GM10266 (cell line): ENCODE results near the gene CDC42EP2.
"Not testable (repeated sequence)": the region's sequence is repeated elsewhere in the genome, so short reads cannot be mapped to it uniquely, and the experiment has no call there.

Experiments used
- DNase-seq: peaks from one replicate; pipeline ENCODE4 v3.0.0; 2012; ENCODE audit errors: extremely low spot score
- TF ChIP-seq, protein P1 (sequence below): IDR thresholded peaks from 2 replicates; pipeline ENCODE4 v1.5.1; 2012; ENCODE audit warnings: mild to moderate bottlenecking, low read depth; ENCODE audit not compliant: control insufficient read depth, insufficient read depth; ENCODE audit errors: missing control alignments

Gene CDC42EP2

DNA sequence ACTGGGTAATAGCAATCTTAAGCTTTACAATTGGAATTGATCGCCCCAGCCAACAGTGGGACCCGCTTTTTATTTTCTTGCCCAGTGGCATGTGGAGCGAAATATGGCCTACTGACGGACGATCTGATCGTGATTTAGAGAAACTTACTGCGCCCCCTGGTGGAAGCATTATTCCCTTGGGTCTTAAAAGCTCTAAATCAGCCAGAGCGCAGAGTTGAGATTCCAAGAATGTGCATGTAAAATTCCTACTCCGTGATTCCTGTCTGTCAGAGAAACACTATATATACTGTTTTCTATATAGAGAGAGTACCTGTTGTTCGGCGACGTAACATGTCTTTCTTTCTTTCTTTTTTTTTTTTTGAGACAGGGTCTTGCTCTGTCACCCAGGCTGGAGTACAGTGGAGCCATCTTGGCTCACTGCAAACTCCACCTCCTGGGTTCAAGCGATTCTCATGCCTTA is 15.3 kb downstream of the CDC42EP2 start:
- TF ChIP-seq, protein P1, sequence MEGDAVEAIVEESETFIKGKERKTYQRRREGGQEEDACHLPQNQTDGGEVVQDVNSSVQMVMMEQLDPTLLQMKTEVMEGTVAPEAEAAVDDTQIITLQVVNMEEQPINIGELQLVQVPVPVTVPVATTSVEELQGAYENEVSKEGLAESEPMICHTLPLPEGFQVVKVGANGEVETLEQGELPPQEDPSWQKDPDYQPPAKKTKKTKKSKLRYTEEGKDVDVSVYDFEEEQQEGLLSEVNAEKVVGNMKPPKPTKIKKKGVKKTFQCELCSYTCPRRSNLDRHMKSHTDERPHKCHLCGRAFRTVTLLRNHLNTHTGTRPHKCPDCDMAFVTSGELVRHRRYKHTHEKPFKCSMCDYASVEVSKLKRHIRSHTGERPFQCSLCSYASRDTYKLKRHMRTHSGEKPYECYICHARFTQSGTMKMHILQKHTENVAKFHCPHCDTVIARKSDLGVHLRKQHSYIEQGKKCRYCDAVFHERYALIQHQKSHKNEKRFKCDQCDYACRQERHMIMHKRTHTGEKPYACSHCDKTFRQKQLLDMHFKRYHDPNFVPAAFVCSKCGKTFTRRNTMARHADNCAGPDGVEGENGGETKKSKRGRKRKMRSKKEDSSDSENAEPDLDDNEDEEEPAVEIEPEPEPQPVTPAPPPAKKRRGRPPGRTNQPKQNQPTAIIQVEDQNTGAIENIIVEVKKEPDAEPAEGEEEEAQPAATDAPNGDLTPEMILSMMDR = peak; percentile 83
- peak; percentile 76 for DNase-seq

DNA sequence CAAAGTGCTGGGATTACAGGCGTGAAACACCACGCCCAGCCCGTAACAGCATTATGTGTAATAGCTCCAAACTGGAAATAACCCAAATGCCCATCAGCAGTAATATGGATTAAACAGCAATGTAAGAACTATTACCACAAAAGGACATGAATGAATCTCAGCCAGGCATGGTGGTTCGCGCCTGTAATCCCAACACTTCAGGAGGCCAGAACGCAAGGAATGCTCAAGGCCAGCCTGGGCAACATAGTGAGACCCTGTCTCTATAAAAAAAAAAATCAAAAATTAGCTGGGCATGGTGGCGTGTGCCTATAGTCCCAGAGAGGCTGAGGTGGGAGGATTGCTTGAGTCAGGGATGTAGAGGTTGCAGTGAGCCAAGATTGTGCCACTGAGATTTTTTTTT is 15.9 kb downstream of the CDC42EP2 start:
- TF ChIP-seq, protein P1 = no peak
- DNase-seq = no peak

DNA sequence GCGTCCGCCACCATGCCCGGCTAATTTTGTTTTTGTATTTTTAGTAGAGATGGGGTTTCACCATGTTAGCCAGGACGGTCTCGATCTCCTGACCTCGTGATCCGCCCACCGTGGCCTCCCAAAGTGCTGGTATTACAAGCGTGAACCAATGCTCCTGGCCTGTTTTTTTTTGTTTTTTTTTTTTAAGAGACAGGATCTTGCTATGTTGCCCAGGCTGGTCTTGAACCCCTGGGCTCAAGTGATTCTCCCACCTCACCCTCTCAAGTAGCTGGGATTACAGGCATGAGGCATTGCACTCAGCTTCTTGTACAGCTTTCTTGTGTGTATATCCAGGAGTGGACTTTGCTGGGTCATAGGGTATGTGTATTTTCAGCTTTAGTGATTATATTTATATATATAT is 17.9 kb downstream of the CDC42EP2 start:
- DNase-seq = not testable (repeated sequence)

DNA sequence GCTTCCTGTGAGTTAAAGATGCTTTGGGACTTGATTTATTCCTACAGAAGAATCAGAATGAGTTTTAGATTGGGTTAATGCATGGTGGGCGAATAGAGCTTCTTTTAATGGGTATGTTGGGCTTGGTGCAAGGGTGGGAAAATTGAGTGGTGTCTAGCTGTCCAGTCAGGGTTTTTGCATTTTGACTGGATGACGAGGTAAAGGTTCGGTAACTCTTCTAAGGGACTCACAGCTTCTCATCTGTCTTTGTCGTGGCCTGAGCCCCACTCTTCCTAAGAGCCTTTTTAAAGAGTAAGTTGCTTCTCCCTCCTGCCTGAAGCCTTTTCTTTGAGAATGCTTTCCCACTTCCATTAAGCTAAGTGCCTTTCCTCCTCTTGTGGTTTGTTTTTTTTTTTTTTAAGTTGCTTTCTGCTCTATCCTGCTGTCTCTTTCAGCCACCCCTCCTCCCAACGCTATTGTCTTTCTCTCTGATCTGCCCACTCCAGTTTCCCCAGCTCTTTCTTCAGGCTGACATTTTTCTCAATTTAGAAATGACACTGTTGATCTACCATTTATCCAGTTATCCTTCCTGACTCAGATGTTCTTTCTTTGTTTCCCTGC is 20.1 kb downstream of the CDC42EP2 start:
- no peak for DNase-seq
- TF ChIP-seq, protein P1 = no peak

DNA sequence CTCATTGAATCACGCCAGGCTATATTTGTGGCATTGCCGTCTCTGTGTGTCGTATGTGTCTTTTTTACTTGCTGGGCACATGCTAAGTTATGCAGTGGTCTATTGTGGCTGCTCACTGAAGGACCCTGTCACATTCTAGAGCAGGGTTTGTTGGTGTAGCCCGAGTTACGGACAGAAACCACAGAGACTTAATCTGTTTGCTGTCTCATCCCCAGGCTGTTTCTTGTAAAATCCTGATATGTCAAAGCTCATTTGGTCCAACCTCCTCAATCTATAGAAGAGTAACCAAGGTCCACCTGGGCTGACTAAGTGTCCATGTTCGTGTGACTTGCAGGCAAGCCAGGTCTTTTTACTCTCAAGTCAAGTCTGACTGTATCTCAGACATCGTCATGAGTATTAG is 24.0 kb downstream of the CDC42EP2 start:
- no peak for DNase-seq
- TF ChIP-seq, protein P1 = no peak

DNA sequence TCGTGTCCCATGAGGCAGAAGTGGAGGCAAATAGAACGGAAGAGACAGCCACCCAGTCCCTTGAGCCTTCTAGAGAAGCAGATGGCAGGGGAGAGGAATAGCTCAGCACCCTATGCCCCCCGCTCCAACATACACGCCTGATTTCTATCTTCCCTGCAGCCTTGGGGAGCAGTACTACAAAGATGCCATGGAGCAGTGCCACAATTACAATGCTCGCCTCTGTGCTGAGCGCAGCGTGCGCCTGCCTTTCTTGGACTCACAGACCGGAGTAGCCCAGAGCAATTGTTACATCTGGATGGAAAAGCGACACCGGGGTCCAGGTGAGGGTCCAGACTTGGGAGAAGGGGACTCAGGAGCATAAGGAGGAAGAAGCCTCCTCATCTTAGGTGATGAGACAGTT is 25.6 kb downstream of the CDC42EP2 start:
- TF ChIP-seq, protein P1 = no peak
- DNase-seq = no peak

DNA sequence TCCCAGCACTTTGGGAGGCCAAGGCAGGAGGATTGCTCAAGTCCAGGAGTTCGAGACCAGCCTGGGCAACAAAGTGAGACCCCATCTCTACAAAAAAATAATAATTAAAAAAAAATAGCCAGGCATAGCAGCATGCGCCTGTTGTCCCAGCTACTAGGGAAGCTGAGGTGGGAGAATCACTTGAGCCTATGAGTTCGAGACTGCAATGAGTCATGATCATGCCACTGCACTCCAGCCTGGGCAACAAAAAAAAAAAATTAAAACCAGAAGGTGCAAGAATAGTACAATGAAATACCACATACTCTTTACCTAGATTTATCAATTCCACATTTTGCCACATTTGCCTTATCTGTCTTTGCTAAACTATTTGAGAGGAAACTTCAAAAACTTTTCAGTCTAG is 27.2 kb downstream of the CDC42EP2 start:
- DNase-seq = no peak
- TF ChIP-seq, protein P1 = no peak

DNA sequence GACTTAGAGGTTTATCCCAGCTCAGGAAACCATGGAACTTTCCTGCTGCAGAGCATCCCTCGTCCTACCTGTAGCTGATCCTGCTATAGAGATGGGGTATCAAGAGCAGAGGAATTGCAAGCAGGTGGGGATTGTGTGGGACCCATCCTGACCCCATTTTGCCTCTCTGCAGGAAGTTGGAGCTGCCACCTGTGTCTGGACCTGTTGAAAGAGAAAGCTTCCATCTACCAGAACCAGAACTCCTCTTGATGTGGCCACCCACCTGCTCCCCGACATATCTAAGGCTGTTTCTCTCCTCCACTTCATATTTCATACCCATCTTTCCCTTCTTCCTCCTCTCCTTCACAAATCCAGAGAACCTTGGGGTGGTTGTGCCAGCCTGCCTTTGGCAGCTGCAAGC is 36.8 kb downstream of the CDC42EP2 start:
- TF ChIP-seq, protein P1 = no peak
- DNase-seq = no peak
